COLO668 (cell line): ENCODE data around the gene GALNT2.

Source experiments
- DNase-seq: peaks from one replicate; lab custom pipeline; 2025; ENCODE audit not compliant: unreplicated experiment; lab: John Stamatoyannopoulos, UW

GALNT2 gene

DNA sequence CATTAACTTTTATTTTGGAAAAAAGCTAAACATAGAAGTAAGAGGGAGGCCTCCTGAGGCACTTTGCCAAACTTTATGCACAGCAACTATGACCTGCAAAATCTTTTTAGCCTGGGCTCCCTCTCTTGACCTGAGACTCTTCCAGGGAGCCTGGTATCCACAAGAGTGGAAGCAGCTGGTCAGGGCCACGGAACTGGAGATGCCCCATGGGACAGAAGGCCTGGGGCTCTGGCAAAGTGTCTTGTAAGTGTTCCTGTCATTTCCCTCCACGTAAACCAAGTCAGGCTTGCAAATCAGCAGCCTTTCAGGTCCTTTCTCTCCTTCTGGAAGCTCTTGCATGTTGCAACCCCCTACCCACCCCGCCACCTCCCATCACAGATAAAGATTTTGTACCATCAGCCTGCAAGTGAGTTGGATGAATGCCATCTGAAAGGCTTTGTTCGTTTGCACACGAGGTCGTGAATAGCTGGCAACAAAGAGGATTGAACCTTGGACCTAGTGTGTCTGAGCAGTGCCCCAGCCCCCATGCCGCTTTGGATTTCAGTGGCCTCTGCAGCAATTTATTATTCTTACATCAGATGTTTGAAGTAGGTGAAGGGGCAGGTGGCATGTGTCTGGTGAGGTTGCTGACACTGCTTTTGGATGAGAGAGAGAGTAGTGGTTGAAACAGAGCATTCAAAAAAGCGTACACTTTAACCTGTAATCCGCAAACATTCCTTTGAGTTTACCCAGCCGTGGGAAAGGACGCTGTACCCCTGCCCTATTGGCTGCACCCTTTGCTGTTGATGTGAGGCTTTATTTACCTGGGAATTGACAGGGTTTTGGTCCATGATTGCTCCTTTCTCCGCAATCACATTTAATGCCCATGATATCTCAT lies 91.6 kb downstream of the GALNT2 start:
- peak; percentile 91 for DNase-seq

DNA sequence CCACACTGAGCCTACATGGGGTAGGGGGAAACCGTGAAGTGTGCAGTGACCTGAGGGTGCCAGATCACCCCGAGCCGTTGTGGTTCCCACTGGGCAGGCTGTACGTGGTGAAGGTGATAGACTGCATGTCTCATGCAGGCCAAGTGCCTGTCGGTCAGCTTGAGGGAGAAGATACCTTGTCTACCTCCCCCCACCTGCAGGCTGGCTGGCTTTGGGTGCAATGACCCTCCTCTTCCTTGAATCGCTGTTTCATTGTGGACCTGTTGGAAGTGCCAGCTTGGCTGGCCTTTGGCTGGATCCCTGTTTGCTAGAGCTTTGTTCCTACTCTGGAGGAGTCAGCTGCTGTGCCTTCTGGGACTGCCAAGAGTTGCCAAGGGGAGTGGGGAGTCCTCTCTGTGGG lies 92.5 kb downstream of the GALNT2 start:
- DNase-seq = no peak

DNA sequence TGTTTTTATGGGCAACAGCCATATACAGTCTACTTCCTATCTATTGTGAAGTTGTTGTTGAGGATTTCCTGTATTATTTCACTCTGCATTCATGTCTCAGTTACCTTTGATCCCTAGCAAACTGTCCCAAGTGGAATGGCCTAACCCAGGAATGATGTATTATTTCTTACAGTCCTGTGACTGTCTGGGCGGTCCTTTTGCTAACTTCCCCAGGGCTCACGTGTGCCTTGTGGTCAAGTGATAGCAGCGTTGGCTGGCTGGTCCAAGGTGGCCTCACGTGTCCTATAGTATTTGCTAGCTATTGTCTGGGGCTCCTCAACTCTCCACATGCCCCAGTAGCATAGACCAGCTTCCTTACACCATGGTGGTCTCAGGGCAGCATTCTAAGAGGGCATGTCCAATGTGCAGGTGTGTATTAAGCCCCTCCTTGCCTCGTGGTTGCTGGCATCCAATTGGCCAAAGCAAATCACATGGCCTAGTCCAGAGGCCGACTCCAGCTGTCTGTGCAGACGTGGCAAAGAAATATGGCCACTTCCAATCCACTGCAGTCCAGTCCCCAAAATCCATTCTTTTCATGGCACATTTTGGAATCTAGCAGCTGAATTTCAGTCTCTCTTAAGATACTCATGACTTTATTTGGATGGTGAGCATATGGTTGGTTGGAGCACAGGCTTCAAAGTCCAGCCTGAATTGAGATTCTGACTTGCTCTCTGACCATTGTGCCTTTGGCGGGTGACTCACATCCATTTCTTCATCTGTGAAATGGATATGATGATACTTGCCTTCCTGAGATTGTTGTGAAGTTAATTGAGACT lies 94.1 kb downstream of the GALNT2 start:
- no peak for DNase-seq

DNA sequence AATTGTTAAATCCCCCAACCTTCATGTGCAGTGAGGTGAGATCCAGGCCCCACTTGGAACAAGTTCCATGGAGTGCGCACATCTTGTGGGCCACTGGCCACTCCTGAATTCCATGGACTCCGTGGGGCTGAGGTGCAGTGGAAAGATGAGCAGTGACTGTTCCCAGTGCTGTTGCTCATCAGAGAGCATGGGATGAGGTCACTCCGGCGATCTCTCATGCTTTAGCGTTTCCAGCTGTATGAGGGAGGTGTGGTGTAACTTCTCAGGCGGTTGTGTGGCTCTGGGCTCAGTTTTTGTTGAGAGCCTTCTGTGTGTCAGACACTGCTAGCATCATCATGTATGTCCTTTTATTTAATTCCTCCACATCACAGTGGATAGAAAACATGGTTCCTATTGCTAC lies 96.2 kb downstream of the GALNT2 start:
- DNase-seq = no peak

DNA sequence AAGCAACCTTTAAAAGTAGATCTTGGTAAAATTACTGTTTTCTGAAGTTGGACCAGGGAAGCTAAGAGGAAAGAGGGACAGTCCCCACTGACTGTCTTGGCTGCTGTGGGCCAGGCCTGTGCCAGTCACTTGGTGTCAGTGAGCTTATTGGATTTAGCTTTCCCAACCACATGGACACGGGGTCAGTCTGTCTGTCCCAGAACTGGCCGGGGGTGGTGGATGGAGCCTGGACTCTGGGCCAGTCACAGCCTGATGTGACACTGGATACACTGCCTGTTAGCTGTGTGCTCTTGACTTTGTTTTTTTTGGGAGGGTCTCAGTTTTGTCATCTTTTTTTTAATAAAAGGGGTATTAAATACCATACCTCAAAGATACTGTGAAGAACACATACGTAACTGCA lies 96.7 kb downstream of the GALNT2 start:
- DNase-seq = no peak

DNA sequence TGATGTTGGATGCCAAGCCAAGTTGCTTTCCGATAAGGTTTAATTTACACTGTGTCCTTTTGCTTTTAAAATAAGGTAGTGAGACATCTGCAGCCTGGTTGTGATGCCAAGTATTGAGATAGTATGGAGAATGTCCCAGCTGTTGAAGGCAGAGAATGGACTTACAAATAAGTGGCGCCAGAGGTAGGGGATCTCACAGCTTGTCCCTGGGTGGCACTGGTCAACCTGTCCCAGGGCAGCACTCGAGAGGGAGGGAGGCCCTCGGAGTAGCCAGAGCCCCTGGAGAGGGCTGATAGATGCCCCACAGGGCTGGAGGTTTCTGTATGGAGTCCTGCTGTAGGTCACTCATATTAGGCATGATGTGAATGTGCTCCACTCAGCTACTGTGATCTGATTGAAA lies 98.5 kb downstream of the GALNT2 start:
- no peak for DNase-seq

DNA sequence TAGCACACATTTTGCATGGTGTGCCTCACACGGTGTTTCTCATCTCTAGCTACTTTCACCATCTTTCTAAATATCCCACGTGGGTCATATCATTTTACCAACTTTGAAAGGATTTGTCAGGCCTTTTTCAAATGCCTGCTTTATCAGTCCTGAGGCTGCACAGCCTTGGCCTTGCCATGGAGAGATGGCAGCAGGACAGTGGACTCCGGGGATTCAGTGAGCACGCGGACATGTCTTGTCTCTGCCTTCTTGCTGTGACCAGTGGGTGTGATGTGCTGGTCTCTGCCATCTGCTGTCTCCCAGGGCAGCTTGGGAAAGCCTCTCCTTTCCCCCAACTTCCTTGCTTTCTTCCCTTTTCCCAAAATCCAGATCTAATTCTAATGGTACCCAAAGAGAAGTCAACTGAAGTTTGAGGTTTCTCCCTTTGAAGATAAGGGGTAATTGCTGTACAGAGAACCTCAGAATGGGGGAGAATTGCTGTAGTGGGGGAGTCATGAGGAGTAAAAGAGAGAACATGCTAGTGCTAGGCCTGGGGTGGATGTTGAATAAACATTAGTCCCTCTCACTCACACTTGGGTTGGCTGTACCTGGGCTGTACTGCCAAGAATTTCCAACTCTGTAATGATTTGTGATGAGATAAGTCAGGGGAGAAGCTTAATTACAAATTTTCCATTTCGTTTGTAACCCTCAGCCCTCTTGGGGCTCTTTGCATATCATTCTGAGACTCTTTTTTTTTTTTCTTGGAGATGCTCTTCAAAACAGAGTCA lies 99.5 kb downstream of the GALNT2 start:
- no peak for DNase-seq

DNA sequence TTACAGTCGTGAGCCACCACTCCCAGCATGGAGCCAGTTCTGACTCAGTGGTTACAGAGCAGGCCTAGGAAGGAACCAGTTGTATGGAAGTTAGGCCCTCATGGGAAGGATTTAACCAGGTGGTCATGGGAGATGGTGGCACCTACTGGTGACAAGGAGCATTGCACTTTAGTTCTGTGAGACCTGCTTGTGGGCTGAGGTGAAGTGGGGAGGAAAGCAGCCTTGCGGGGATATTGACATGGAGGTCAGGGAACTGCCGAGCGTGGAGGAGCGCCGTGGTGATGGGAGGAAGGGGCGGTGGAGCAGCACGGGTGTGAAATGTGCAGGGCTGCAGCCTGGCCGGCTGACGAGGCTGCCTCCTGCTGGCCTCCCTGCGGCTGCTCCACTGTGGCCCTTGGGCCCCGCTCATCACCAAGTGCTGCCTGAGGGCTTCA lies 100.4 kb downstream of the GALNT2 start:
- DNase-seq = peak; percentile 45

DNA sequence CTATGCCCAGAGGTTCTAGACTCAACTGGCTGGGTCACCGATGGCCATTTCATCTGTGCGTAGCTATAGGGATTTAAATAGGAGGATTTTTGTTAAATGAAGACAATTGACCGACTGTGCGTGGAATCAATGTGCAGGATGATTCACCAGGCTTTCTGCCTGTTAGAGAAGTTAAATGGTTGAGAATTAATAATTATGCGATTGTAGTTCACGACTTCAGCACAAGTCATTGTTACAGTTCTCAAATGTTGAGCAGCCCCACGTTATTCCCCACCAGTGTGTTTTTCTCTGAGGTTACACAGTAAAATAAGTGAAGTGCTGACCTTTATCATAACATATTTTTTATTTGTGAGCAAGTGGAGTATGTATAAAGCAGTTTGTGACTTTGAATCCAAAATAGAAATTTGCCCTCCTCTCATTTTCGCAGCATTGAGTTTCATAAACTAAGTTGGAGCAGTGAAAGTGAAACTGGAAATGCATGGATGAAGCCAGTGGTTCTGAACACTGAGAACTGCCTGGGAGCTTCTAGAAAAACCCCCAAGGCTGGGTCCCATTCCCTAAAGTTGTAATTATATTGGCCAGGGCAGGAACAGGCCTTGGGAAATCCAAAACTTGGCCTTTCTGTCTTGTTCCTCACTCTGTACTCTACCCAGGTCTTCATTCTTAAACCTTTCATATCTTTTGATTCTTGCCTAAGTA lies 102.6 kb downstream of the GALNT2 start:
- no peak for DNase-seq

DNA sequence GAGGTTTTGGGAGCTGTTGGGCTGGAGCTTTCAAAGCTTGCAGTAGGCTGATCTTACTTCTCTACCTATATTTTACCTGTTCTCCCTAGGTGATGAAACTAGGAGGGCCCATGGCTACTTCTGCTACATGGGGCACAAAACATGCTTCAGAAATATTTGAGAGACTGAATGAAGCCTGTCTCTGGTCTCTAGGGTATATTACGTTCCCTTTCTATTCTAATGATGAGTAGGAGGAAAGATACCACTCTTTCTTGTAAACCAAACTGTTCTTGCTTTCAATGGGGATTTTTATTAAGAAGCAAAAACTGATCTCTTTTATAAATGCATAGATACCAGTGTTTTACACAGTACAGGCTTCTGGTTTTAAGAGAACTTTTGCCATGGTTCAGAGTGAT lies 103.1 kb downstream of the GALNT2 start:
- DNase-seq = no peak

DNA sequence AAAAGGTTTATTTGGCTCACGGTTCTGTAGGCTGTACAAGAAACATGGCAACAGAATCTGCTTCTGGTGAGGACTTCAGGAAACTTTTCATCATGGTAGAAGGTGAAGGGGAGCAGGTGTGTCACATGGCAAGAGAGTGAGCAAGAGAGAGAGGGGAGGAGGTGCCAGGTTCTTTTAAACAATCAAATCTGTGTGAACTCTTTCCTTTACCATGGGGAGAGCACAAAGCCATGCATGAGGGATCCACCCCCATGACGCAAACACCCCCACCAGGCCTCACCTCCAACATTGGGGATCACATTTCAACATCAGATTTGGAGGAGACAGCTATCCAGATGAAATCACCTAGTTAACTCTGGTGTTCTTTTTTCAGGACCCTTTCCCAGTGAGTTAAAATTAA lies 103.6 kb downstream of the GALNT2 start:
- DNase-seq = no peak

DNA sequence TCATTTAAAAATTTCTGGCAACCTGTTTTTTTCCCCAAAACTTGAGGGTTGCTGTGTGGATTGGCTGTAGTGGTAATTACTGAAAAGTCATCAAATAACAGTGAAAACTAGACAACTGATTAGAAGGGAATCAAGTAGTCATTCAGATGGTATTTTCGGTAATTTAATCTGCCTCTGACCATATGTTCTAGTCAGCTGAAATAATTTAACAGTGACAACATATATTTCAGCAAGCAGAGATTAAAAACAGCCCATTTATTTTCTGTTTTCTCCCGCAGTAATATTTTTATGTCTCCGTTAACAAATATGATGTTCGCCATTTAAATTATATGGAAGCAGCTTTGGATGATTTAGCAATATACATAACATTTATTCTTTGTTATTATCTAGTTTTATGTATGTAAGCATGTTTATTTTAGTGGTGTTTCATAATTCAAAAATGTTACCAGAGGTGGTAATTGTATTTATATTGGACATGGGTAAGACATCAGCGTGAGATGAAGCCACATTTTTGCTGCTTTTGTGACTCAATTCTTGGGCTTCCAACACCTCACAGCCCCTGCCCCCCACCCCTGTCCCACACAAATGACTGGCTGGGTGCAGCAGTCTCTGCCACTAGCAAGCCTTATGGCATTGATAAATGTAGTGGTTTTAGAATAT lies 104.4 kb downstream of the GALNT2 start:
- no peak for DNase-seq

DNA sequence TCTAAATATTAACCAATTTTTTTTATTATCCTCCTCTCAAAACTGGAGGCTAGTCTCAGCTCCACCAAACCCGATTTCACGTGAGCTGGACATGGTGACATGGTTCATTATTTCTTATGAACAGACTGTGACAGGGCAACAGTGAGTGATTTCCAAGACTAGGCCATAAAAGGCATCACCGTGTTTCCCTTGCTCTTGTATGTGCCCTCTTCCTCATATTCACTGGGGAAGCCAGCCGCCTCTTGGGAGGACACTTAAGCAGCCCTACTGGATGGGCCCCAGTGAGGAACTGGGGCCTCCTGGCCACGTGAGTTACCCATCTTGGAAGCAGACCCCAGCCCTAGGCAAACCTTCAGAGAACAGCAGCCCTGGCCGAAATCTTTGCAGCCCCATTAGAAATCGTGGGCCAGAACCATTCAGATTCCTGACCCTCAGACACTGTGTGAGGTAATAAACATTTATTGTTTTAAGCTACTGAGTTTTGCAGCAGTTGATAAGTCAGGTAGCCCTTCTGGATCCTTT lies 105.0 kb downstream of the GALNT2 start:
- no peak for DNase-seq

DNA sequence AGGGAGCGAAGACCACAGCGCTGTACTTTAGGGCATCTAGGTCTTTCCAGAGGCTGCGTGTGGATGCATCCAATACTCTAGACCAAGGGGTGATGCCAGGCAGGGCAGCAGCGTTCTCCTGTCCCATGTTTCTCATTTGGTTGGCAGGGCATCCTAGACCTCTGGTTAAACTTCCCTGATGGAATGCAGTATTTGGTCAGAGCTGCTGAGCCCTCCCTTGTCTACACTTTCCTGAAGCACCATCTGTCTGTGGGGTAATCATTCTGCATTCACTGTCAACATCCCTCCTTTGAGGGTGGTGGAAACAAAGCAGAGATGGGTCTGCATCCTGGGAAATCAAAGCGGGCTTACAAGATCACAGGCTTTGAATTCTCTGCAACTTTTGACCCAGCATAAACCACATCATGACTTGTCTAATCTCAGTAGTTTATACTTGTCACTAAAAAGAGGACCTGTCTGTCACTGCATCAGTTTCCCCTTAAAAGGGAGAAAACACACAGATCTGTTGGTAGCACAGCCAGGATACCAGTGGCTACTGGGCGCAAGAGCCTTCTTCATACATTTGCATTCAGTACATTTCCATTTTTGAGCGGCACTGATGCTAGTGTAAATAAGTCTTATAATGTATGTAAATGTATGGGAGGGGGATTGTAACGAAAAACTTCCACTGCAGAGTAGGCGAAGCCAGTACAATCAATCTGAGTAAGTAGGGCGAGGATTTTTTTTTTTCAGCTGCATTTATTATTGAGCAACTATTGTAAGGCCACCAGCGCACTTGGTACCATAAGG lies 106.3 kb downstream of the GALNT2 start:
- no peak for DNase-seq

DNA sequence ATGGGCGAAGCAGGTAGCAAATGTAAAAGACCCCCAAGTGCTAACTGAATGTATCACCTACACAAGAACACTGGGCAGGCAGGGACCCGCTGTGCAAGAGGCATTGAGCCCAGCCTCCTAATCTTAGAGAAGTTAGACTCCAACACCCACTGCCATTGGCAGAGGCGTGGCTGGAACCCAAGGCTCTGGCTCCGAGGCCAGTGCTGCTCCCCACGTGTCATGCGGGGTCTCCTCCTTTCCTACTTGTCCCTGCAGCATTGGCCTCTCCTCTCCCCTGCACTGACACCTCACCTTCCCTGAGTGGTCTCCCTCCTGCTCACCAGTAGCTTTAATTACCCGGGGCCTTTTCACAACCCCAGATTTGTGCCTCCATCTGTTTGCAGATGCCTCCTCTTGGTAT lies 107.0 kb downstream of the GALNT2 start:
- no peak for DNase-seq

DNA sequence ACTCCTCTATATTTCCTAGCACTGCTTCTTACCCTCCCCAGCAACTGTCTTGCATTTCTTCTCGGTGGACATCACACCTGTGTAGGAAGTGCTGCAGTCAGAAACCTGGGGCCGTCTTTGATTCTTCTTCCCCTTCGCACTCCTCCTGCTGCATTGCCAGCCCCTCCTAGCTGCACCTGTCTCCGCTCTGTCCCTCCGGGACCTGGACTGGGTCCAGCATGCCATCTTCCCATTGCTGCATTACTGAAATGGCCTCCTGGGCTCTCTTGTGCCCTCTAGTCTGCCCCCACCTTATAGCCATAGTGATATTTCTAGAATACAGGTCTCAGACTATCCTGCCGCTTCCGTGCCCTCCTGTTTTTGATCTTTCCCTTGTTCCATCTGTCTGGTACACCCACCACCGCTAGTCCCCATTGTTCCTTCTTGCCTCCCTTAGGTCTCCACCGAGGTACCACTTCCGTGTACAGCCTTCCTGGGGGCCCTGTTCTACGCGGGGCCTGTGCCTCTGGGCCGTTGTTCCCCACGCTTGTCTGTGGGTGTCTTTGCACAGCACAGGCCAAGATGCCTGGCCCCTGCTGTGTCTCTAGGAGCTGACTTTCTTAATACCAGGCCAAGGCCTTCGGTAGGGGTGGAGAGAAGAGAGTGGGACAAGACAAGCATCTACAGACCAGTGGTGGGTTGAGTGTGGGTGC lies 107.6 kb downstream of the GALNT2 start:
- no peak for DNase-seq

DNA sequence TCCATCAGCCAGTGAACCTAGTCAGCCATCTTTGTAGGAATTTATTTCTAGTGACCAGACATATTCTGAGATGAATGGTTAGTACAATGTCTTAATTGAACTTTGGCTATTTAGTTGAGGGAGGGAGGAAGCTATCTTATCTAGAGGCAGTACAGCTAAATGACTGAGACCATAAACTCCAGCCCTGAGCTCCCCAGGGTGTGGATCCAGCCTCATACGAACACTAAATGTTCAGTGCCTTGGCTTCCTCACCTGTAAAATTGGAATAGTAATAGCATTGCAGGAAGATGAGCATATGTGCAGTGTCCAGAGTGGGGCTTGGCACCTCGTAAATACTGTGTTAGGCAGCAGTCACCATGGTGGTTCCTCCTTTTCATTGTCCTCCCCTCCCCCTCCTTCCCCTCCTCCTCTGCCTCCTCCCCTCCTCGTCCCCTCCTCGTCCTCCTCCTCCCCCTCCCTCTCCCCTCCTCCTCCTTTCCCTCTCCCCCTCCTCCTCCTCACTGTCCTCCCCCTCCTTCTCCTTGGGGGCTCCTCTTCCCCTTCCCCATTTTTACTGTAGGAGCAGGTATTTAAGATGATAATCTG lies 108.2 kb downstream of the GALNT2 start:
- DNase-seq = no peak

DNA sequence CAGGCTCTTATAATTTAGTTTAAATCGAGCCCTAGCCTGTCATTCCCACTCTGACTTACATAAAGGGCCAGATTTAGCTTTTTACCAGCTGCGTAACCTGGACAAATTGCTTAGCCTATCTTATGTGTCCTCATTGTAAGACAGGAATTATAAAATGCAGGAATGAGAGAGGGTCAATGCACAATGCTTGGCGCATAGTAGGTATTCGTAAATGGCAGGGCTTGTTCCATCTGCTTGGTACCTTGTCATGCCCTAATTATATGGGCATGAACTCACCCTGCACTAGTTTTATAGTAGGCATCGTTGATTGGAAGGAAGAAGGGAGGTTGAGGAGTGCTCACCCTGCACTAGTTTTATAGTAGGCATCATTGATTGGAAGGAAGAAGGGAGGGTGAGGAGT lies 108.8 kb downstream of the GALNT2 start:
- no peak for DNase-seq
